GM12878 (cell line): ENCODE data around the gene C1R. TPM values are rescaled to one million over a fixed set of nuclear protein-coding genes. Genes with fewer than 3 reads are reported as not detected.

Experiments
- ATF7 ChIP-seq: fragments of 450-650 bp; IDR thresholded peaks from 2 replicates; pipeline ENCODE4 v1.6.1; 2016; ENCODE audit warnings: low read depth, mild to moderate bottlenecking
- CHD2 ChIP-seq: IDR thresholded peaks from 2 replicates; pipeline ENCODE4 v1.6.1; 2011; ENCODE audit warnings: low read depth, low read length, improper control_type of control experiment, borderline replicate concordance
- ELK1 ChIP-seq: IDR thresholded peaks from 2 replicates; pipeline ENCODE4 v1.6.1; 2012; ENCODE audit warnings: low read depth, low read length, improper control_type of control experiment
- FOS ChIP-seq: IDR thresholded peaks from 3 replicates; pipeline ENCODE4 v1.6.1; 2011; ENCODE audit warnings: borderline replicate concordance; ENCODE audit not compliant: insufficient read length; ENCODE audit errors: extremely low read depth
- FOXM1 ChIP-seq: IDR thresholded peaks from 2 replicates; pipeline ENCODE4 v1.6.1; 2012; ENCODE audit warnings: low read depth, mild to moderate bottlenecking, inconsistent platforms, low read length, moderate library complexity
- IKZF1 ChIP-seq: fragments of 450-650 bp; conservative IDR thresholded peaks from 2 replicates; pipeline ENCODE4 v1.6.1; 2017; ENCODE audit warnings: antibody characterized with exemption, mild to moderate bottlenecking
- NBN ChIP-seq: fragments of 450-650 bp; IDR thresholded peaks from 2 replicates; pipeline ENCODE4 v1.6.1; 2016
- NR2C2 ChIP-seq: IDR thresholded peaks from 2 replicates; pipeline ENCODE4 v1.6.1; 2011; ENCODE audit warnings: borderline replicate concordance, low read depth; ENCODE audit not compliant: control insufficient read depth, insufficient read length
- PKNOX1 ChIP-seq: fragments of 450-650 bp; IDR thresholded peaks from 2 replicates; pipeline ENCODE4 v1.6.1; 2016; ENCODE audit warnings: mild to moderate bottlenecking
- POU2F2 ChIP-seq: IDR thresholded peaks from 3 replicates; pipeline ENCODE4 v1.6.1; 2011; ENCODE audit warnings: low read depth, mild to moderate bottlenecking, low read length, borderline replicate concordance
- PRDM15 ChIP-seq: fragments of 450-650 bp; formaldehyde crosslinking; IDR thresholded peaks from 2 replicates; pipeline ENCODE4 v1.4.0; 2020; ENCODE audit warnings: mild to moderate bottlenecking, moderate library complexity
- RAD21 ChIP-seq: IDR thresholded peaks from 2 replicates; pipeline ENCODE4 v1.6.1; 2011; ENCODE audit warnings: mild to moderate bottlenecking, low read depth, low read length, moderate library complexity; ENCODE audit not compliant: insufficient read depth
- polyA plus RNA-seq, 11 experiments: library from polyadenylated mRNA; depleted of rRNA in 4 of 11; unstranded in 6 of 11; stranded (reverse) in 5 of 11; fragments of >200 nt; fragmentation: Nextera tagmentation in 4 of 11; fragmentation: Illumina TruSeq in 1 of 11; extraction: Ambion mirVana in 4 of 11; extraction: Trizol in 1 of 11; gene quantifications; 1 replicate in 1 of 11; 2 replicates in 10 of 11; pipeline versions ENCODE4 v1.2.1 to v1.2.3, GENCODE V29; 2011 to 2016; ENCODE audit warnings: inconsistent platforms in 2 of 11, missing spikeins in 2 of 11, low read depth in 1 of 11
- total RNA-seq, 4 experiments: library from RNA; depleted of rRNA in 3 of 4; stranded (reverse); fragments of >200 nt in 3 of 4; fragmentation: Illumina TruSeq in 1 of 4; extraction: Trizol in 1 of 4; gene quantifications; 2 replicates each; pipeline versions ENCODE4 v1.2.1 to v1.2.3, GENCODE V29; 2013 to 2021
- TF ChIP-seq, protein P1 (sequence below): IDR thresholded peaks from 2 replicates; pipeline ENCODE4 v1.6.1; 2011; ENCODE audit warnings: borderline replicate concordance, low read depth, mild to moderate bottlenecking, moderate library complexity, low read length; ENCODE audit not compliant: insufficient read depth, poor library complexity, severe bottlenecking
- TF ChIP-seq, protein P2 (sequence below): IDR thresholded peaks from 2 replicates; pipeline ENCODE4 v1.6.1; 2011; ENCODE audit warnings: mild to moderate bottlenecking, low read depth, low read length, moderate library complexity; ENCODE audit not compliant: insufficient replicate concordance
- TF ChIP-seq, protein P3 (sequence below): fragments of 450-650 bp; IDR thresholded peaks from 2 replicates; pipeline ENCODE4 v1.6.1; 2014; ENCODE audit warnings: mild to moderate bottlenecking

Gene C1R
- total and polyA plus RNA-seq, 10 of the 15 experiments (the other 5 are each of a cell fraction or from before 2014, with no cell fraction given): 0.31 to 1.9 (median 0.96) TPM; not detected in 1

GRCh38 chr12:7129872-7130691 lies 37.8 kb upstream of the C1R start, which contains the start of gene CLSTN3 (continued):
- TF ChIP-seq CHD2: peak; percentile 81; the same call in 1 of the 2 replicates
- peak; percentile 98 for TF ChIP-seq PKNOX1
- 0 out of 2 replicates have a peak, but pooled peaks have one; percentile 10 for TF ChIP-seq ELK1
- 0 out of 2 replicates have a peak, but pooled peaks have one; percentile 35 for TF ChIP-seq PRDM15 (CRISPR knock-in tag)
- TF ChIP-seq POU2F2: no peak
- peak; percentile 90 for TF ChIP-seq NBN
- TF ChIP-seq, protein P1, sequence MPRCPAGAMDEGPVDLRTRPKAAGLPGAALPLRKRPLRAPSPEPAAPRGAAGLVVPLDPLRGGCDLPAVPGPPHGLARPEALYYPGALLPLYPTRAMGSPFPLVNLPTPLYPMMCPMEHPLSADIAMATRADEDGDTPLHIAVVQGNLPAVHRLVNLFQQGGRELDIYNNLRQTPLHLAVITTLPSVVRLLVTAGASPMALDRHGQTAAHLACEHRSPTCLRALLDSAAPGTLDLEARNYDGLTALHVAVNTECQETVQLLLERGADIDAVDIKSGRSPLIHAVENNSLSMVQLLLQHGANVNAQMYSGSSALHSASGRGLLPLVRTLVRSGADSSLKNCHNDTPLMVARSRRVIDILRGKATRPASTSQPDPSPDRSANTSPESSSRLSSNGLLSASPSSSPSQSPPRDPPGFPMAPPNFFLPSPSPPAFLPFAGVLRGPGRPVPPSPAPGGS: peak; percentile 18
- TF ChIP-seq ATF7: peak; percentile 99
- no peak for TF ChIP-seq RAD21
- TF ChIP-seq, protein P2, sequence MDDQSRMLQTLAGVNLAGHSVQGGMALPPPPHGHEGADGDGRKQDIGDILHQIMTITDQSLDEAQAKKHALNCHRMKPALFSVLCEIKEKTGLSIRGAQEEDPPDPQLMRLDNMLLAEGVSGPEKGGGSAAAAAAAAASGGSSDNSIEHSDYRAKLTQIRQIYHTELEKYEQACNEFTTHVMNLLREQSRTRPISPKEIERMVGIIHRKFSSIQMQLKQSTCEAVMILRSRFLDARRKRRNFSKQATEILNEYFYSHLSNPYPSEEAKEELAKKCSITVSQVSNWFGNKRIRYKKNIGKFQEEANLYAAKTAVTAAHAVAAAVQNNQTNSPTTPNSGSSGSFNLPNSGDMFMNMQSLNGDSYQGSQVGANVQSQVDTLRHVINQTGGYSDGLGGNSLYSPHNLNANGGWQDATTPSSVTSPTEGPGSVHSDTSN: peak; percentile 96
- TF ChIP-seq FOXM1: no peak
- 0 out of 2 replicates have a peak, but pooled peaks have one; percentile 18 for TF ChIP-seq IKZF1
- TF ChIP-seq, protein P3, sequence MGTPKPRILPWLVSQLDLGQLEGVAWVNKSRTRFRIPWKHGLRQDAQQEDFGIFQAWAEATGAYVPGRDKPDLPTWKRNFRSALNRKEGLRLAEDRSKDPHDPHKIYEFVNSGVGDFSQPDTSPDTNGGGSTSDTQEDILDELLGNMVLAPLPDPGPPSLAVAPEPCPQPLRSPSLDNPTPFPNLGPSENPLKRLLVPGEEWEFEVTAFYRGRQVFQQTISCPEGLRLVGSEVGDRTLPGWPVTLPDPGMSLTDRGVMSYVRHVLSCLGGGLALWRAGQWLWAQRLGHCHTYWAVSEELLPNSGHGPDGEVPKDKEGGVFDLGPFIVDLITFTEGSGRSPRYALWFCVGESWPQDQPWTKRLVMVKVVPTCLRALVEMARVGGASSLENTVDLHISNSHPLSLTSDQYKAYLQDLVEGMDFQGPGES: peak; percentile 8; the same call in 1 of the 2 replicates
- TF ChIP-seq FOS: peak; percentile 20
- TF ChIP-seq NR2C2: no peak
